GM12878 (cell line): Measurements from ENCODE around the gene C6orf120. TPM values are rescaled to one million over a fixed set of nuclear protein-coding genes. Genes with fewer than 3 reads are reported as not detected.
A peak's percentile ranks its signal among the peaks of the same experiment; 100 is the strongest.

ENCODE experiments used
- ASH2L ChIP-seq: fragments of 300-600, 200-600 bp; sonication (generic); IDR thresholded peaks from 2 replicates; pipeline ENCODE4 v1.6.1; 2017; ENCODE audit warnings: low read depth, mild to moderate bottlenecking, borderline replicate concordance
- BHLHE40 ChIP-seq, 2 experiments: fragments of 450-650 bp in 1 of 2; IDR thresholded peaks; 2 replicates each; pipeline ENCODE4 v1.6.1; 2011 to 2017; ENCODE audit warnings: low read depth in 2 of 2, borderline replicate concordance in 1 of 2, improper control_type of control experiment in 1 of 2, low read length in 1 of 2, mild to moderate bottlenecking in 1 of 2
- EGR1 ChIP-seq, 2 experiments: IDR thresholded peaks; 1 replicate in 1 of 2; 2 replicates in 1 of 2; pipeline ENCODE4 v1.6.1; 2011 to 2012; ENCODE audit warnings: low read depth in 2 of 2, low read length in 2 of 2, borderline replicate concordance in 1 of 2, mild to moderate bottlenecking in 1 of 2, moderate library complexity in 1 of 2
- FOXK2 ChIP-seq: fragments of 450-650 bp; IDR thresholded peaks from 2 replicates; pipeline ENCODE4 v1.6.1; 2017; ENCODE audit warnings: mild to moderate bottlenecking, moderate library complexity
- HDAC6 ChIP-seq: fragments of 200-600 bp; sonication (generic); IDR thresholded peaks from one replicate; pipeline ENCODE4 v1.8.0; 2017; ENCODE audit warnings: antibody characterized with exemption; ENCODE audit not compliant: unreplicated experiment
- MLLT1 ChIP-seq: fragments of 450-650 bp; IDR thresholded peaks from 2 replicates; pipeline ENCODE4 v1.6.1; 2016; ENCODE audit warnings: mild to moderate bottlenecking
- MXI1 ChIP-seq: fragments of 150-350 bp; IDR thresholded peaks from 2 replicates; pipeline ENCODE4 v1.6.1; 2011; ENCODE audit warnings: low read depth, mild to moderate bottlenecking, inconsistent platforms, low read length, improper control_type of control experiment
- NFYB ChIP-seq: IDR thresholded peaks from 2 replicates; pipeline ENCODE4 v1.6.1; 2011; ENCODE audit warnings: low read depth, mild to moderate bottlenecking, low read length, improper control_type of control experiment, moderate library complexity; ENCODE audit not compliant: insufficient read depth
- POU2F2 ChIP-seq: IDR thresholded peaks from 3 replicates; pipeline ENCODE4 v1.6.1; 2011; ENCODE audit warnings: low read depth, mild to moderate bottlenecking, low read length, borderline replicate concordance
- RCOR1 ChIP-seq: conservative IDR thresholded peaks from 2 replicates; pipeline ENCODE4 v1.6.1; 2012; ENCODE audit warnings: low read depth, low read length, improper control_type of control experiment
- RFX5 ChIP-seq: IDR thresholded peaks from 2 replicates; pipeline ENCODE4 v1.6.1; 2011; ENCODE audit warnings: low read depth, low read length, improper control_type of control experiment
- SIN3A ChIP-seq: IDR thresholded peaks from 2 replicates; pipeline ENCODE4 v1.6.1; 2012; ENCODE audit warnings: low read depth, low read length, improper control_type of control experiment
- SIX5 ChIP-seq: IDR thresholded peaks from 2 replicates; pipeline ENCODE4 v1.6.1; 2011; ENCODE audit warnings: mild to moderate bottlenecking, low read depth, low read length, moderate library complexity; ENCODE audit not compliant: severe bottlenecking
- SUPT20H ChIP-seq: IDR thresholded peaks from 2 replicates; pipeline ENCODE4 v1.6.1; 2011; ENCODE audit warnings: low read depth, mild to moderate bottlenecking, low read length, moderate library complexity, borderline replicate concordance; ENCODE audit not compliant: control insufficient read depth
- TBL1XR1 ChIP-seq: IDR thresholded peaks from 2 replicates; pipeline ENCODE4 v1.6.1; 2012; ENCODE audit warnings: low read depth, low read length, improper control_type of control experiment
- TCF3 ChIP-seq: IDR thresholded peaks from 2 replicates; pipeline ENCODE4 v1.6.1; 2012; ENCODE audit warnings: low read depth, mild to moderate bottlenecking, low read length, borderline replicate concordance; ENCODE audit not compliant: insufficient read depth
- ZBED1 ChIP-seq: IDR thresholded peaks from 2 replicates; pipeline ENCODE4 v1.6.1; 2016; ENCODE audit warnings: borderline replicate concordance
- polyA plus RNA-seq, 11 experiments: library from polyadenylated mRNA; depleted of rRNA in 4 of 11; unstranded in 6 of 11; stranded (reverse) in 5 of 11; fragments of >200 nt; fragmentation: Nextera tagmentation in 4 of 11; fragmentation: Illumina TruSeq in 1 of 11; extraction: Ambion mirVana in 4 of 11; extraction: Trizol in 1 of 11; gene quantifications; 1 replicate in 1 of 11; 2 replicates in 10 of 11; pipeline versions ENCODE4 v1.2.1 to v1.2.3, GENCODE V29; 2011 to 2016; ENCODE audit warnings: inconsistent platforms in 2 of 11, missing spikeins in 2 of 11, low read depth in 1 of 11
- total RNA-seq, 4 experiments: library from RNA; depleted of rRNA in 3 of 4; stranded (reverse); fragments of >200 nt in 3 of 4; fragmentation: Illumina TruSeq in 1 of 4; extraction: Trizol in 1 of 4; gene quantifications; 2 replicates each; pipeline versions ENCODE4 v1.2.1 to v1.2.3, GENCODE V29; 2013 to 2021
- TF ChIP-seq, protein P1 (sequence below): fragments of 450-650 bp; IDR thresholded peaks from 2 replicates; pipeline ENCODE4 v1.6.1; 2018; ENCODE audit warnings: mild to moderate bottlenecking, low read depth, moderate library complexity; ENCODE audit not compliant: partially characterized antibody
- TF ChIP-seq, protein P2 (sequence below): IDR thresholded peaks from 2 replicates; pipeline ENCODE4 v1.6.1; 2012; ENCODE audit warnings: low read depth, low read length, improper control_type of control experiment
- TF ChIP-seq, protein P3 (sequence below), 3 experiments: IDR thresholded peaks in 2 of 3; conservative IDR thresholded peaks in 1 of 3; 2 replicates each; pipeline ENCODE4 v1.5.1; 2011; ENCODE audit warnings: low read depth in 3 of 3, low read length in 3 of 3, mild to moderate bottlenecking in 3 of 3, control low read depth in 2 of 3, moderate library complexity in 2 of 3, inconsistent platforms in 1 of 3, mixed read lengths in 1 of 3; ENCODE audit not compliant: control insufficient read depth in 2 of 3, insufficient read depth in 1 of 3; ENCODE audit errors: extremely low read depth in 1 of 3

Gene C6orf120
- total and polyA plus RNA-seq, 10 of the 15 experiments (the other 5 are each of a cell fraction or from before 2014, with no cell fraction given), result 3.6 to 23.9 (median 18.2) TPM

- TF ChIP-seq MLLT1, result peak; percentile 73
- TF ChIP-seq EGR1 (IDR thresholded peaks at IDR 0.05; ENCODE audit: borderline replicate concordance in 1 of 2, low read depth in 2 of 2, low read length in 2 of 2), result peak in 1 of 2 experiments; percentile 83; a peak in 2 of 3 replicates
- TF ChIP-seq, protein P1, sequence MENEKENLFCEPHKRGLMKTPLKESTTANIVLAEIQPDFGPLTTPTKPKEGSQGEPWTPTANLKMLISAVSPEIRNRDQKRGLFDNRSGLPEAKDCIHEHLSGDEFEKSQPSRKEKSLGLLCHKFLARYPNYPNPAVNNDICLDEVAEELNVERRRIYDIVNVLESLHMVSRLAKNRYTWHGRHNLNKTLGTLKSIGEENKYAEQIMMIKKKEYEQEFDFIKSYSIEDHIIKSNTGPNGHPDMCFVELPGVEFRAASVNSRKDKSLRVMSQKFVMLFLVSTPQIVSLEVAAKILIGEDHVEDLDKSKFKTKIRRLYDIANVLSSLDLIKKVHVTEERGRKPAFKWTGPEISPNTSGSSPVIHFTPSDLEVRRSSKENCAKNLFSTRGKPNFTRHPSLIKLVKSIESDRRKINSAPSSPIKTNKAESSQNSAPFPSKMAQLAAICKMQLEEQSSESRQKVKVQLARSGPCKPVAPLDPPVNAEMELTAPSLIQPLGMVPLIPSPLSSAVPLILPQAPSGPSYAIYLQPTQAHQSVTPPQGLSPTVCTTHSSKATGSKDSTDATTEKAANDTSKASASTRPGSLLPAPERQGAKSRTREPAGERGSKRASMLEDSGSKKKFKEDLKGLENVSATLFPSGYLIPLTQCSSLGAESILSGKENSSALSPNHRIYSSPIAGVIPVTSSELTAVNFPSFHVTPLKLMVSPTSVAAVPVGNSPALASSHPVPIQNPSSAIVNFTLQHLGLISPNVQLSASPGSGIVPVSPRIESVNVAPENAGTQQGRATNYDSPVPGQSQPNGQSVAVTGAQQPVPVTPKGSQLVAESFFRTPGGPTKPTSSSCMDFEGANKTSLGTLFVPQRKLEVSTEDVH, result peak; percentile 54
- TF ChIP-seq SIX5, result peak; percentile 44
- no peak for TF ChIP-seq RFX5
- TF ChIP-seq SIN3A, result peak; percentile 95
- peak; percentile 76 for TF ChIP-seq POU2F2
- TF ChIP-seq TBL1XR1, result peak; percentile 11; the same call in 1 of the 2 replicates
- TF ChIP-seq RCOR1, result peak; percentile 98
- TF ChIP-seq TCF3, result peak; percentile 66; the same call in 1 of the 2 replicates
- TF ChIP-seq, protein P2, sequence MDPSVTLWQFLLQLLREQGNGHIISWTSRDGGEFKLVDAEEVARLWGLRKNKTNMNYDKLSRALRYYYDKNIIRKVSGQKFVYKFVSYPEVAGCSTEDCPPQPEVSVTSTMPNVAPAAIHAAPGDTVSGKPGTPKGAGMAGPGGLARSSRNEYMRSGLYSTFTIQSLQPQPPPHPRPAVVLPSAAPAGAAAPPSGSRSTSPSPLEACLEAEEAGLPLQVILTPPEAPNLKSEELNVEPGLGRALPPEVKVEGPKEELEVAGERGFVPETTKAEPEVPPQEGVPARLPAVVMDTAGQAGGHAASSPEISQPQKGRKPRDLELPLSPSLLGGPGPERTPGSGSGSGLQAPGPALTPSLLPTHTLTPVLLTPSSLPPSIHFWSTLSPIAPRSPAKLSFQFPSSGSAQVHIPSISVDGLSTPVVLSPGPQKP, result peak; percentile 86
- no peak for TF ChIP-seq NFYB
- no peak; the same call in 1 of the 2 replicates for TF ChIP-seq ASH2L
- no peak; the same call in 1 of the 2 replicates for TF ChIP-seq FOXK2
- TF ChIP-seq ZBED1, result peak; percentile 49; the same call in 1 of the 2 replicates
- peak; percentile 63 for TF ChIP-seq HDAC6
- peak; percentile 7 to 65; a peak in 1 of 4 replicates for TF ChIP-seq BHLHE40 (IDR thresholded peaks at IDR 0.05; ENCODE audit: borderline replicate concordance in 1 of 2, low read depth in 2 of 2, low read length in 1 of 2)
- peak; percentile 98 for TF ChIP-seq MXI1
- TF ChIP-seq SUPT20H, result no peak
- TF ChIP-seq, protein P3, sequence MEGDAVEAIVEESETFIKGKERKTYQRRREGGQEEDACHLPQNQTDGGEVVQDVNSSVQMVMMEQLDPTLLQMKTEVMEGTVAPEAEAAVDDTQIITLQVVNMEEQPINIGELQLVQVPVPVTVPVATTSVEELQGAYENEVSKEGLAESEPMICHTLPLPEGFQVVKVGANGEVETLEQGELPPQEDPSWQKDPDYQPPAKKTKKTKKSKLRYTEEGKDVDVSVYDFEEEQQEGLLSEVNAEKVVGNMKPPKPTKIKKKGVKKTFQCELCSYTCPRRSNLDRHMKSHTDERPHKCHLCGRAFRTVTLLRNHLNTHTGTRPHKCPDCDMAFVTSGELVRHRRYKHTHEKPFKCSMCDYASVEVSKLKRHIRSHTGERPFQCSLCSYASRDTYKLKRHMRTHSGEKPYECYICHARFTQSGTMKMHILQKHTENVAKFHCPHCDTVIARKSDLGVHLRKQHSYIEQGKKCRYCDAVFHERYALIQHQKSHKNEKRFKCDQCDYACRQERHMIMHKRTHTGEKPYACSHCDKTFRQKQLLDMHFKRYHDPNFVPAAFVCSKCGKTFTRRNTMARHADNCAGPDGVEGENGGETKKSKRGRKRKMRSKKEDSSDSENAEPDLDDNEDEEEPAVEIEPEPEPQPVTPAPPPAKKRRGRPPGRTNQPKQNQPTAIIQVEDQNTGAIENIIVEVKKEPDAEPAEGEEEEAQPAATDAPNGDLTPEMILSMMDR (IDR thresholded peaks at IDR 0.05 in 2 of 3, conservative IDR thresholded peaks at IDR 0.05 in 1 of 3; ENCODE audit: control insufficient read depth in 2 of 3, extremely low read depth in 1 of 3, insufficient read depth in 1 of 3, low read depth in 3 of 3, low read length in 3 of 3), result peak in 2 of 3 experiments; percentile 14 to 18; a peak in 1 of 6 replicates
Observed at GRCh38 chr6:169701954-169702839, at the start of gene C6orf120, which contains the start of gene WDR27 (continued).
